Liver (tissue), 3 donors: ENCODE results near the gene NXPH3.

Experiments
- ATF3 ChIP-seq: IDR thresholded peaks from 2 replicates; pipeline ENCODE4 v1.6.1; 2016; ENCODE audit warnings: antibody characterized with exemption
- CTCF ChIP-seq: fragments of 150-350 bp; IDR thresholded peaks from 2 replicates; pipeline ENCODE4 v1.5.1; 2017; ENCODE audit warnings: improper control_type of control experiment, low read depth, low read length; ENCODE audit not compliant: missing input control
- NR2F2 ChIP-seq: IDR thresholded peaks from 2 replicates; pipeline ENCODE4 v1.6.1; 2016; ENCODE audit warnings: antibody characterized with exemption
- RAD21 ChIP-seq, 2 donors: IDR thresholded peaks; 2 replicates each; pipeline ENCODE4 v1.6.1; 2016; ENCODE audit warnings: antibody characterized with exemption in 2 of 2, mild to moderate bottlenecking in 2 of 2
- donor health status: healthy.
- donor health status: healthy.

GRCh38 chr17:49630113-49630900 lies 54.6 kb downstream of the NXPH3 start:
- TF ChIP-seq NR2F2: no peak
- TF ChIP-seq CTCF: no peak
- no peak for TF ChIP-seq ATF3
- no peak for TF ChIP-seq RAD21 (IDR thresholded peaks at IDR 0.05)
